NB4 (cell line): Measurements from ENCODE around the gene HACD4.
"Not testable (repeated sequence)": the region's sequence is repeated elsewhere in the genome, so short reads cannot be mapped to it uniquely, and the experiment has no call there.

Source experiments
- DNase-seq: peaks from one replicate; pipeline ENCODE4 v3.0.0; 2010; ENCODE audit warnings: low read depth
- H3K4me3 ChIP-seq: one replicate; pipeline ENCODE4 v1.5.1; 2011; ENCODE audit warnings: mild to moderate bottlenecking, low read depth, low read length, moderate library complexity
- CTCF ChIP-seq: IDR thresholded peaks from one replicate; pipeline ENCODE4 v1.5.1; 2012; ENCODE audit warnings: low read depth, low read length
- MAX ChIP-seq: IDR thresholded peaks from 2 replicates; pipeline ENCODE4 v1.6.1; 2011; ENCODE audit warnings: low read depth, low read length
- MYC ChIP-seq: IDR thresholded peaks from 2 replicates; pipeline ENCODE4 v1.6.1; 2011; ENCODE audit warnings: low read depth, low read length
- POLR2A ChIP-seq: IDR thresholded peaks from 2 replicates; pipeline ENCODE4 v1.6.1; 2011; ENCODE audit warnings: mild to moderate bottlenecking; ENCODE audit not compliant: insufficient read length; ENCODE audit errors: extremely low read depth

The HACD4 gene

GRCh38 chr9:20985851-20986600, 45.4 kb downstream of the HACD4 start:
- TF ChIP-seq POLR2A (no peak), MAX (no peak), MYC (no peak), CTCF (no peak)
- DNase-seq: no peak
- H3K4me3 ChIP-seq: no peak overlapping the region

GRCh38 chr9:20984506-20984905, 46.9 kb downstream of the HACD4 start:
- DNase-seq: no peak
- no peak overlapping the region for H3K4me3 ChIP-seq
- TF ChIP-seq MAX: no peak
- TF ChIP-seq CTCF: no peak
- no peak for TF ChIP-seq POLR2A
- no peak for TF ChIP-seq MYC

GRCh38 chr9:20981486-20981885, 50.0 kb downstream of the HACD4 start:
- no peak overlapping the region for H3K4me3 ChIP-seq
- TF ChIP-seq MAX (no peak), MYC (no peak), POLR2A (no peak), CTCF (no peak)
- no peak for DNase-seq

- no peak overlapping the region for H3K4me3 ChIP-seq
- no peak for TF ChIP-seq CTCF
- TF ChIP-seq MYC: no peak
- no peak for TF ChIP-seq POLR2A
- DNase-seq: peak; percentile 83
These were observed 50.5 kb downstream of the HACD4 start for GRCh38 chr9:20980832-20981455.

- DNase-seq: no peak
- H3K4me3 ChIP-seq: no peak overlapping the region
- TF ChIP-seq MYC (no peak), MAX (no peak), POLR2A (no peak), CTCF (no peak)
These were observed 53.2 kb downstream of the HACD4 start for GRCh38 chr9:20978249-20978648.

GRCh38 chr9:20974191-20974938, 57.1 kb downstream of the HACD4 start:
- DNase-seq: peak; percentile 58
- H3K4me3 ChIP-seq: not testable (repeated sequence)

- H3K4me3 ChIP-seq: not testable (repeated sequence)
- peak; percentile 71 for DNase-seq
These were observed 58.0 kb downstream of the HACD4 start for GRCh38 chr9:20973246-20973947.
